ENCODE measurements around the gene TMEM94. TPM values are rescaled to one million over a fixed set of nuclear protein-coding genes. Genes with fewer than 3 reads are reported as not detected.

The TMEM94 gene
- total RNA-seq, 1 experiment from 2014 or later, result 61.4 TPM

GRCh38 chr17:75473246-75473645 lies 16.8 kb downstream of the TMEM94 start:
- H3K27me3 Mint-ChIP-seq (ENCODE audit: low read depth), result no peaks in the 10 kb centered on the region
- Histone ChIP-seq H3K23me2 (ENCODE audit: insufficient read length, low read depth, low read length, poor library complexity, severe bottlenecking) (no peaks in the 10 kb centered on the region), H3K23ac (ENCODE audit: insufficient read length, low read depth, low read length) (no peak overlapping the region), H2BK5ac (ENCODE audit: insufficient read length, low read length) (no peak overlapping the region), H3K9ac (ENCODE audit: extremely low read depth, insufficient read length, low read length) (no peak overlapping the region), H4K20me1 (ENCODE audit: control insufficient read depth, insufficient read depth, insufficient read length) (no peaks in the 10 kb centered on the region), H3K9me3 (ENCODE audit: control insufficient read depth, low read depth, low read length) (no peaks in the 10 kb centered on the region), H4K5ac (ENCODE audit: insufficient read length, low read depth, low read length) (no peak overlapping the region), H3K18ac (ENCODE audit: insufficient read length, low read depth, low read length) (no peak overlapping the region), H3K14ac (ENCODE audit: insufficient read depth, low read length) (no peak overlapping the region), H2BK120ac (ENCODE audit: low read depth, low read length, poor library complexity, severe bottlenecking) (no peak overlapping the region), H3K79me1 (ENCODE audit: insufficient read depth, low read depth, low read length, poor library complexity, severe bottlenecking) (no peaks in the 10 kb centered on the region), H4K91ac (ENCODE audit: insufficient read length, low read depth, low read length) (no peak overlapping the region), H3K4me1 (ENCODE audit: insufficient read depth, low read length) (no peaks in the 10 kb centered on the region), H3K4ac (ENCODE audit: low read depth, low read length) (no peak overlapping the region), H4K8ac (replicated peaks; ENCODE audit: insufficient read length, low read depth, low read length) (no peak overlapping the region), H3T11ph (ENCODE audit: low read length) (no peak overlapping the region), H3K79me2 (ENCODE audit: insufficient read depth, low read length) (no peaks in the 10 kb centered on the region), H2AK5ac (ENCODE audit: insufficient read length, low read length) (no peak overlapping the region), H3K27ac (ENCODE audit: insufficient read length, low read depth, low read length) (no peak overlapping the region), H2BK12ac (ENCODE audit: insufficient read length, low read depth, low read length) (no peak overlapping the region), H2AFZ (ENCODE audit: low read length) (no peak overlapping the region), H2BK15ac (ENCODE audit: low read depth, low read length) (no peak overlapping the region), H3K27me3 (ENCODE audit: insufficient read depth, low read length) (no peaks in the 10 kb centered on the region), H3K56ac (ENCODE audit: insufficient read length, low read depth, low read length) (no peak overlapping the region), H3K4me2 (ENCODE audit: insufficient read depth, insufficient read length, low read length) (no peak overlapping the region), H2BK20ac (ENCODE audit: low read depth, low read length, poor library complexity, severe bottlenecking) (no peak overlapping the region)
- no peaks in the 10 kb centered on the region for H3K9me3 Mint-ChIP-seq
- TF ChIP-seq, protein P1, sequence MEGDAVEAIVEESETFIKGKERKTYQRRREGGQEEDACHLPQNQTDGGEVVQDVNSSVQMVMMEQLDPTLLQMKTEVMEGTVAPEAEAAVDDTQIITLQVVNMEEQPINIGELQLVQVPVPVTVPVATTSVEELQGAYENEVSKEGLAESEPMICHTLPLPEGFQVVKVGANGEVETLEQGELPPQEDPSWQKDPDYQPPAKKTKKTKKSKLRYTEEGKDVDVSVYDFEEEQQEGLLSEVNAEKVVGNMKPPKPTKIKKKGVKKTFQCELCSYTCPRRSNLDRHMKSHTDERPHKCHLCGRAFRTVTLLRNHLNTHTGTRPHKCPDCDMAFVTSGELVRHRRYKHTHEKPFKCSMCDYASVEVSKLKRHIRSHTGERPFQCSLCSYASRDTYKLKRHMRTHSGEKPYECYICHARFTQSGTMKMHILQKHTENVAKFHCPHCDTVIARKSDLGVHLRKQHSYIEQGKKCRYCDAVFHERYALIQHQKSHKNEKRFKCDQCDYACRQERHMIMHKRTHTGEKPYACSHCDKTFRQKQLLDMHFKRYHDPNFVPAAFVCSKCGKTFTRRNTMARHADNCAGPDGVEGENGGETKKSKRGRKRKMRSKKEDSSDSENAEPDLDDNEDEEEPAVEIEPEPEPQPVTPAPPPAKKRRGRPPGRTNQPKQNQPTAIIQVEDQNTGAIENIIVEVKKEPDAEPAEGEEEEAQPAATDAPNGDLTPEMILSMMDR (conservative IDR thresholded peaks at IDR 0.05), result no peak
- DNase-seq, result no peak
- WGBS (ENCODE audit: extremely low coverage, insufficient read length, low lambda C conversion rate), result no CpG with 5 or more reads among the region's 2 CpGs
- H3K27ac Mint-ChIP-seq, result no peak overlapping the region
- H3K4me1 Mint-ChIP-seq, result peaks cover 0 to 2% of the 10 kb centered on the region in 2 experiments; a peak in 1 of 4 replicates
- no peak overlapping the region for H3K4me3 Mint-ChIP-seq
- H3K36me3 Mint-ChIP-seq (ENCODE audit: insufficient read depth in 1 of 3, low read depth in 3 of 3), result peaks cover 5 to 22% (median 14%) of the 10 kb centered on the region in 3 experiments; a peak in 5 of 7 replicates
